Epithelial cell of proximal tubule (primary cell): ENCODE data around the gene RIIAD1. TPM values are rescaled to one million over a fixed set of nuclear protein-coding genes. Genes with fewer than 3 reads are reported as not detected.

Experiments used
- DNase-seq: peaks from one replicate; pipeline ENCODE4 v3.0.0-alpha.2; 2011; ENCODE audit warnings: low read depth
- H3K4me3 ChIP-seq: 2 replicates; pipeline ENCODE4 v1.5.1; 2011; ENCODE audit warnings: low read depth, mild to moderate bottlenecking, low read length
- total RNA-seq: library from RNA; depleted of rRNA; stranded (reverse); fragments of >200 nt; gene quantifications from 2 replicates; pipeline ENCODE4 v1.2.3, GENCODE V29; 2015
- TF ChIP-seq, protein P1 (sequence below): conservative IDR thresholded peaks from 2 replicates; pipeline ENCODE4 v1.5.1; 2012; ENCODE audit warnings: low read depth, mild to moderate bottlenecking, low read length

RIIAD1 gene
- total RNA-seq, 1 donor from 2014 or later: not detected

DNA sequence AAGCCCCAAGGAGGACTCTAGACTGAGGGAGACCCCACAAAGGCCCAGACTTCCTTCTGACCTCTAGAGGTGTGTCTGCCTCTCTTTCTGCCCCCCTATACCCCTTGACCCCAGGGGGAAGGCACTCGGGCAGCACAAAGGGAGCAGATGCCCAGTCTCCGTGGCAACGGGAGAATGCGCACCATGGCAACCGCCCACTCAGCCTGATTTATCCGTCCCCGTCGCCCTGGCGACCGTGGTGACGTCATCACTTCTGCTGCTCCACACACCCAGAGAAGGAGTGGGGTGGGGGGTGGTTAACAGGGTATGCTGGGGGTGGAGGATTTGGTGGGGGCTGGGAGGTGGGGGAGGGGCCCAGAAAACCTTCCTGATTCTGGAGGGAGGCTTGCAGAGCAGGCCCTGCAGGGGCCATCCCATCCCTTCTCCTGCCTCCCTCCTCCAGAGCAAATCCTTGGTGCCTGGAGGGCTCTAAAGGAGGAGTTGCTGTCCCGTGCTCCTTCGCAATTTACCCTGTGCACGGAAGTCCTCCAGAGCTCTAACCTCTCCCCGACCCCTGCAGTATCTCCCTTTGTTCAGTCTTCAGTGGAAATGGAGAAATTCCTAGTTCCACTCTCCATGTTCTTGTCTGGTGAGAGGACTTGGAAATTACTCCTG, 11.0 kb upstream of the RIIAD1 start:
- no peak for DNase-seq

DNA sequence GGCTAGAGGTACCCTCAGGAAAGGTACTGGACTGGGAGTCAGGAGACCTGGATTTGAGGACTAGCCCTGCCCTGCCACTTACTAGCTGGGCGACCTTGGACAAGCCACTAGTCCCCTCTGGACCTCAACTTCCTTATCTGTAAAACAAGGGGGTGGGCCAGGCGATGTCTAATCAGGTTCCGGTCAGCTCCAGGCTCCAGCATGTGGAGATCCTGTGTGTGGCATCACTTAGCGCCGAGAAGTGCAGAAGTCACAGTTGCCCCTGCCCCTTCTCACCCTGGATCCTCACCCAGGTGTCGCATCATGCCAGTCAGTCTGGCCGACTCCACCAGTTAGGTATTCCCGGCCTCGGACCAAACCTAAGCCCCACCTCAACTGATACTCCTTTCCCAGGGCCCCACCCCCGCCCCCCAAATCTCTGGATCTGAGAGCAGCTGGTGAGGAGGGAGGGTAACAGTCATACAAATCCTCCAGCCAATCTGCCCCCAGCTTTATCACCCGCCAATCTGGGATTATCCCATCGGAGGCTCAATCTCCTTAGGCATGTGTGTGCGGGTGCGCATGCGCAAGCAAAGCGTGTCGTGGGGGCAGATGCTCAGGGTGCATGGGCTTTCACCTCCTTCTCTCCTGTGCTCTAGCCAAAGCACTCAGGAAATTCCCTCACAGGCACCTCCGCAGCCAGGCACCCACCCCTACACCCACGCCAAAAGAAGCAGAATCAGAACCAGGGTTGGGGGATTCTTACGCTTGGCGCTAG, 10.1 kb upstream of the RIIAD1 start:
- TF ChIP-seq, protein P1, sequence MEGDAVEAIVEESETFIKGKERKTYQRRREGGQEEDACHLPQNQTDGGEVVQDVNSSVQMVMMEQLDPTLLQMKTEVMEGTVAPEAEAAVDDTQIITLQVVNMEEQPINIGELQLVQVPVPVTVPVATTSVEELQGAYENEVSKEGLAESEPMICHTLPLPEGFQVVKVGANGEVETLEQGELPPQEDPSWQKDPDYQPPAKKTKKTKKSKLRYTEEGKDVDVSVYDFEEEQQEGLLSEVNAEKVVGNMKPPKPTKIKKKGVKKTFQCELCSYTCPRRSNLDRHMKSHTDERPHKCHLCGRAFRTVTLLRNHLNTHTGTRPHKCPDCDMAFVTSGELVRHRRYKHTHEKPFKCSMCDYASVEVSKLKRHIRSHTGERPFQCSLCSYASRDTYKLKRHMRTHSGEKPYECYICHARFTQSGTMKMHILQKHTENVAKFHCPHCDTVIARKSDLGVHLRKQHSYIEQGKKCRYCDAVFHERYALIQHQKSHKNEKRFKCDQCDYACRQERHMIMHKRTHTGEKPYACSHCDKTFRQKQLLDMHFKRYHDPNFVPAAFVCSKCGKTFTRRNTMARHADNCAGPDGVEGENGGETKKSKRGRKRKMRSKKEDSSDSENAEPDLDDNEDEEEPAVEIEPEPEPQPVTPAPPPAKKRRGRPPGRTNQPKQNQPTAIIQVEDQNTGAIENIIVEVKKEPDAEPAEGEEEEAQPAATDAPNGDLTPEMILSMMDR: no peak
- no peak for DNase-seq
- no peak overlapping the region for H3K4me3 ChIP-seq

More for the DNA sequence above, 11.0 kb upstream of the RIIAD1 start:
- TF ChIP-seq, protein P1: no peak
- H3K4me3 ChIP-seq: no peak overlapping the region

DNA sequence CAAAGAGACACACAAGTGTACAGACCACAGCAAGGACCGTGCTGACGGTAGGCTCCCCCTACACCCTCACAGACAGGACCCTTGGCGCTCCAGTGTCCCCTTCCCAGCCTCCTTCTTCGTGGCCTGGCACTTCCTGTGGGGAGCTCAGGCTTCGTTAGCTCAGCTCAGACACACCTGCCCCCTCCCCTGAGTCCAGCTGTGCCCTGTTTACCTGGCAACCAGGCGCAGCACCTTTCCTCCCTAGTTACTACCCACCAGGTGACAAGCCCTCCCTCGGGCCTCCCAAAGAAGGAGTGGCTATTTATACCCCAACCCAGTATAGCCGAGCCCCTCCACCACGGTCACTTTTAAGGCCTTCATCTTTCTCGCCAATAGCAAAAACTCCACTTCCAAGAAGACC, 9.4 kb upstream of the RIIAD1 start:
- TF ChIP-seq, protein P1: no peak
- H3K4me3 ChIP-seq: no peak overlapping the region
- no peak for DNase-seq

DNA sequence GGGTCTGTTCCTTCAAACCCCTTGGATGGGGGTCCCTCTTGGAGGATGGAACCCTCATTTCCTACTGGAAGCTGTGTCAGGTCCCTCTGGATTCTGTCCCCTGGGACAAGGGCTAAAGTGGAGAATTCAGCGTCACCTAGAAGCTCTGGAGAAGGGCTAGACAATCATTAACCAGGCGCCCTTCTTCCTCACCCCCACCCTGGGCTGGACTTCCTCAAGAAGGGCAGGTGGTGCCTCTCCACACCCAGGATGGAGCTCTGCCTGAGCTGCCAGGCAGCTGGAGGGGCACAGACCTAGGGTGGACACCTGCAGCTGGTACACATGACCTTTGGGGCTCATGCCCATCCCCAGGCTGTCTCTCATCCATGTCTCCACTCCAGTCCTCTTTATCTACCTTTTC, 8.3 kb upstream of the RIIAD1 start:
- TF ChIP-seq, protein P1: no peak
- H3K4me3 ChIP-seq: no peak overlapping the region
- DNase-seq: no peak

GRCh38 chr1:151713874-151714273, 7.4 kb upstream of the RIIAD1 start:
- H3K4me3 ChIP-seq: no peak overlapping the region
- TF ChIP-seq, protein P1: no peak
- DNase-seq: no peak

GRCh38 chr1:151714820-151715725, 6.2 kb upstream of the RIIAD1 start:
- no peak for DNase-seq
- H3K4me3 ChIP-seq: no peak overlapping the region
- TF ChIP-seq, protein P1: no peak
